ENCODE data around the gene AOAH. TPM values are rescaled to one million over a fixed set of nuclear protein-coding genes. Genes with fewer than 3 reads are reported as not detected.

The AOAH gene
- total RNA-seq, 2 experiments from 2014 or later, result 17.7 to 18.0 TPM

DNA sequence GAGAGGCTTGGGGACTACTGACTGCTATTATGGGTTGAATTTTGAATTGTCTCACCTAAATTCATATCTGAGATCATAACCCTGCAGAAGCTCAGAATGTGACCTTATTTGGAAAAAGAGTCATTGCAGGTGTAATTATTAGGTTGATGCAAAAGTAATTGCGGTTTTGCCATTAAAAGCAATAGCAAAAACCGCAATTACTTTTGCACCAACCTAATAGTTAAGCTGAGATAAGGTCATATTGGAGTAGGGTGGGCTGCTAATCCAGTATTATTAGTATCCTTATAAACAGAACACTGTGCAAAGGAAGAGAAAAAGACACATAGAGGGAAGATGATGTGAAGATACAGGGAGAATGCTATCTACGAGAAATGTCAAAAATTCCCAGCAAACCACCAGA lies 82.3 kb downstream of the AOAH start:
- peaks cover 72% of the 10 kb centered on the region for H3K4me1 Mint-ChIP-seq (ENCODE audit: low read depth)
- peaks cover 30% of the 10 kb centered on the region for H3K36me3 Mint-ChIP-seq (ENCODE audit: low read depth)
- no peak for ATAC-seq
- peak overlapping the region; percentile 36 for H3K27ac Mint-ChIP-seq
- H3K4me3 Mint-ChIP-seq, result no peak overlapping the region
- H3K9me3 Mint-ChIP-seq (ENCODE audit: insufficient read depth), result peaks cover 4% of the 10 kb centered on the region
- ChIA-PET CTCF (interaction anchor here (0.6 to 5.4 kb wide), 4 partner anchors 28 to 541 kb away, joined by 3 to 62 read pairs (median 3); no protein-coding TSS in a partner anchor), POLR2A (no interaction called here)
- no peak for DNase-seq
- H3K27me3 Mint-ChIP-seq (ENCODE audit: low read depth), result no peaks in the 10 kb centered on the region

GRCh38 chr7:36640682-36641081 lies 83.6 kb downstream of the AOAH start:
- no peaks in the 10 kb centered on the region for H3K27me3 Mint-ChIP-seq (ENCODE audit: low read depth)
- peaks cover 4% of the 10 kb centered on the region for H3K9me3 Mint-ChIP-seq (ENCODE audit: insufficient read depth)
- DNase-seq, result no peak
- no peak for ATAC-seq
- peaks cover 74% of the 10 kb centered on the region for H3K4me1 Mint-ChIP-seq (ENCODE audit: low read depth)
- H3K36me3 Mint-ChIP-seq (ENCODE audit: low read depth), result peaks cover 38% of the 10 kb centered on the region
- peak overlapping the region; percentile 97 for H3K27ac Mint-ChIP-seq
- POLR2A ChIA-PET, result interaction anchor here (1.4 kb wide), 1 partner anchor 12 kb away, joined by 5 read pairs; no protein-coding TSS in a partner anchor
- no peak overlapping the region for H3K4me3 Mint-ChIP-seq
- CTCF ChIA-PET, result interaction anchor here (0.9 to 5.4 kb wide), 4 partner anchors 30 to 153 kb away, joined by 3 to 62 read pairs (median 7); no protein-coding TSS in a partner anchor

- H3K36me3 Mint-ChIP-seq (ENCODE audit: low read depth), result peaks cover 38% of the 10 kb centered on the region
- H3K27ac Mint-ChIP-seq, result peak overlapping the region; percentile 97
- POLR2A ChIA-PET, result interaction anchor here (1.0 to 1.6 kb wide), 5 partner anchors 18 to 83 kb away, joined by 3 to 5 read pairs (median 4); no protein-coding TSS in a partner anchor
- H3K27me3 Mint-ChIP-seq (ENCODE audit: low read depth), result no peaks in the 10 kb centered on the region
- H3K4me3 Mint-ChIP-seq, result peak overlapping the region; percentile 66
- peak; percentile 85 for DNase-seq
- peaks cover 4% of the 10 kb centered on the region for H3K9me3 Mint-ChIP-seq (ENCODE audit: insufficient read depth)
- peaks cover 70% of the 10 kb centered on the region for H3K4me1 Mint-ChIP-seq (ENCODE audit: low read depth)
- ATAC-seq, result peak; percentile 91
- CTCF ChIA-PET, result interaction anchor here (0.8 to 5.4 kb wide), 8 partner anchors 10 to 542 kb away, joined by 3 to 62 read pairs (median 7); no protein-coding TSS in a partner anchor
These were observed 84.5 kb downstream of the AOAH start for GRCh38 chr7:36639826-36640225.

DNA sequence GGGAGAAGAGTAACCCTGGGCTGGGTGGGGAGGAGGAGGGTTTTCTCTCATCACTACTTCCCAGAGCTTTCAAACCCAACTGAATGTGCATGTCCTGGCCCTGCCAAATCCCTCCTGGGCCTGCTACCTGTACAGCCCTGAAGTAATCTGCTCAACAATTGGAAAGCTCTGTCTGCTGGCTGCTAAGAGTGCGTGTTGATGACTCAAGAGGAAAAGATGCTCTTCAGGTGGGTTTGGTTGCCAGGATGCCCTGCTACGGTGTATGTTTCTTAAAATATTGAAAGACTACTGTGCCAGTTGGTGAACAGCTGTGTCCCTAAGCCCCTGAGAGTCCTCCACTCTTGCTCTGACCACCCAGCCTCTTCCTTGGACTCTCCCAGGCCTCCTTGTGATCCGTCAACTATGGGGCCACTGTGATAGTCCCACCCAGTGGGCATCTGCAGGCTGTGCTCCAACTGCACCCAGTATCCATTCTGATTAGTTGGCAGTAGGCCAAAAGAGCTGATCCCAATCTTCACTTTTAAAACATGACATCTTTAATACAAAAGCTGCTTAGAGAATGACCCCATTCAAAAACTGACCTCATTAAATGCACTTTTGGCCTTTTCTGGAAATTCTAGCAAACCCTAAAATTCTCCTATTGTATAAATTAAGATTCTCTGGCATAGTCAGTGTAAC lies 85.6 kb downstream of the AOAH start:
- ATAC-seq (no peak), DNase-seq (no peak)
- ChIA-PET CTCF (interaction anchor here (0.8 to 5.4 kb wide), 7 partner anchors 9 to 560 kb away, joined by 3 to 62 read pairs (median 7); no protein-coding TSS in a partner anchor), POLR2A (interaction anchor here (0.6 to 1.6 kb wide), 9 partner anchors 14 to 139 kb away, joined by 3 to 5 read pairs (median 3); no protein-coding TSS in a partner anchor)
- Mint-ChIP-seq H3K27me3 (ENCODE audit: low read depth) (no peaks in the 10 kb centered on the region), H3K27ac (peak overlapping the region; percentile 97), H3K4me1 (ENCODE audit: low read depth) (peaks cover 66% of the 10 kb centered on the region), H3K36me3 (ENCODE audit: low read depth) (peaks cover 34% of the 10 kb centered on the region), H3K9me3 (ENCODE audit: insufficient read depth) (peaks cover under 1% of the 10 kb centered on the region), H3K4me3 (no peak overlapping the region)

DNA sequence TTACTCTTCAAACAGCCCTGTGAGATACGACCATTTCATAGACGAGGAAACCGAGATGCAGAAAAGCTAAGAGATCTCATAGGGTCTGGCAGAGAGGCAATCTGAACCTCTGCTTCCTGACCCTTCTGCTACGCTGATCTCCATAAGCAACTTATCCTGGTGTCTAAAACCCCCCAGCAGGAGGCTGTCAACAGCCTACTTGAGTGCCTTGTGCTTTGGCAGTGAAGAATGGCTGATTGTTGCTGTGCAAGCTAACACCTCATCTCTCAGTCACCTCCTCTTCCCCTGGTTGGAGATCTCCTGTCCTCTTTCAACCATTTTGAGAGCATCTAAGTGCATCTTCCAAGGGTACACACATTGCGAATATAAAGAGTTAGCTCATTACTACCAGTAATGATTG lies 86.2 kb downstream of the AOAH start:
- Mint-ChIP-seq H3K9me3 (ENCODE audit: insufficient read depth) (no peaks in the 10 kb centered on the region), H3K4me1 (ENCODE audit: low read depth) (peaks cover 65% of the 10 kb centered on the region), H3K27me3 (ENCODE audit: low read depth) (no peaks in the 10 kb centered on the region), H3K4me3 (no peak overlapping the region), H3K27ac (peak overlapping the region; percentile 97), H3K36me3 (ENCODE audit: low read depth) (peaks cover 35% of the 10 kb centered on the region)
- ChIA-PET CTCF (interaction anchor here (0.6 to 5.4 kb wide), 7 partner anchors 8 to 716 kb away, joined by 3 to 62 read pairs (median 3); no protein-coding TSS in a partner anchor), POLR2A (interaction anchor here (0.7 to 1.2 kb wide), 2 partner anchors 16 to 86 kb away, joined by 3 to 4 read pairs; no protein-coding TSS in a partner anchor)
- no peak for ATAC-seq
- DNase-seq, result no peak

- ChIA-PET POLR2A (no interaction called here), CTCF (interaction anchor here (0.6 to 5.4 kb wide), 5 partner anchors 10 to 141 kb away, joined by 3 to 62 read pairs (median 3); no protein-coding TSS in a partner anchor)
- DNase-seq, result no peak
- Mint-ChIP-seq H3K27me3 (ENCODE audit: low read depth) (no peaks in the 10 kb centered on the region), H3K9me3 (ENCODE audit: insufficient read depth) (no peaks in the 10 kb centered on the region), H3K4me3 (no peak overlapping the region), H3K4me1 (ENCODE audit: low read depth) (peaks cover 63% of the 10 kb centered on the region), H3K27ac (peak overlapping the region; percentile 39), H3K36me3 (ENCODE audit: low read depth) (peaks cover 35% of the 10 kb centered on the region)
- ATAC-seq, result no peak
These were observed 86.9 kb downstream of the AOAH start for GRCh38 chr7:36637417-36637816.

DNA sequence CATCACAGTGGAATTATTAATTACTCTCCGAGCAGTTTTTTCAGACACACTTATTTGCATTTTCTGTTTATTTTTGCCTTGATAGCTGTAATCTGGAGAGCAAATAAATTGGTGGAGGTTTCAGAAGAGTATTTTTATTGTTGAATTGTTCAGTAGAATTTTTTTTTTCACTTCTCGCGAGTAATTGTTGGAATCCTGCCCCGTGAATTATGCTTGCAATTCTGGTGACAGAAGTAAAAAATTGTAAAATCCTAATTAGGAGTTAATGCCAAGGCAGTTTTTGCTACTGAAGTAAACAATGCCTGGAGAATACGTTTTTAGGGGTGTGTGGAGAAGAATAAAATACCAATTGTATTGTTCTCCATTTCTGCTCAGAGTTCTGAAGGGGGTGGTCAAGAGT lies 88.2 kb downstream of the AOAH start:
- Mint-ChIP-seq H3K27ac (no peak overlapping the region), H3K36me3 (ENCODE audit: low read depth) (peaks cover 33% of the 10 kb centered on the region), H3K9me3 (ENCODE audit: insufficient read depth) (no peaks in the 10 kb centered on the region), H3K4me1 (ENCODE audit: low read depth) (peaks cover 55% of the 10 kb centered on the region), H3K27me3 (ENCODE audit: low read depth) (no peaks in the 10 kb centered on the region), H3K4me3 (no peak overlapping the region)
- CTCF ChIA-PET, result interaction anchor here (0.8 to 1.8 kb wide), 3 partner anchors 34 to 1734 kb away, joined by 3 to 6 read pairs (median 3); no protein-coding TSS in a partner anchor
- ATAC-seq, result no peak
- POLR2A ChIA-PET, result no interaction called here
- no peak for DNase-seq

GRCh38 chr7:36635091-36635490 lies 89.2 kb downstream of the AOAH start:
- CTCF ChIA-PET, result interaction anchor here (1.8 kb wide), 1 partner anchor 35 kb away, joined by 6 read pairs; no protein-coding TSS in a partner anchor
- Mint-ChIP-seq H3K27me3 (ENCODE audit: low read depth) (no peaks in the 10 kb centered on the region), H3K4me1 (ENCODE audit: low read depth) (peaks cover 46% of the 10 kb centered on the region), H3K27ac (no peak overlapping the region), H3K9me3 (ENCODE audit: insufficient read depth) (no peaks in the 10 kb centered on the region), H3K36me3 (ENCODE audit: low read depth) (peaks cover 33% of the 10 kb centered on the region), H3K4me3 (no peak overlapping the region)
- no peak for ATAC-seq
- no peak for DNase-seq
- POLR2A ChIA-PET, result no interaction called here

DNA sequence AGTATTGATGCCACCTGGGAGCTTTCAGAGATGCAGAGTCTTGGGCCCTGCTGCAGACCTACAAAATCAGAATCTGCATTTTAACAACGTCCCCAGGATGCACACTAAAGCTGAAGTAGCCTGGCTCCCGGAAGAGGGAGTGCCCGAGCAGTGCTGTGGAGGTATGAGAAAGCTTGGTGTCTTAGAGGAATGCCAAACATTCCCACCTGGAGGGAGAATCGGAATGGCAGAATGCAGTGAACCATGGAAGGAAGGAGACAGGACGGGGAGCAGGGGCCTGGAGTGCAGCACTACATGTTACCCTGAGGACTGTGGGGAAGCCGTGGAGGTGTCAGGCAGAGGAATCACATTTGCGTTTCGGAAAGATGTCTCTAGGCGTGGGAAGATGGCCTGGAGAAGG lies 90.9 kb downstream of the AOAH start:
- ChIA-PET CTCF (no interaction called here), POLR2A (no interaction called here)
- H3K4me1 Mint-ChIP-seq (ENCODE audit: low read depth), result peaks cover 28% of the 10 kb centered on the region
- H3K27ac Mint-ChIP-seq, result peak overlapping the region; percentile 32
- H3K27me3 Mint-ChIP-seq (ENCODE audit: low read depth), result no peaks in the 10 kb centered on the region
- peaks cover 31% of the 10 kb centered on the region for H3K36me3 Mint-ChIP-seq (ENCODE audit: low read depth)
- no peak overlapping the region for H3K4me3 Mint-ChIP-seq
- H3K9me3 Mint-ChIP-seq (ENCODE audit: insufficient read depth), result no peaks in the 10 kb centered on the region
- ATAC-seq (no peak), DNase-seq (no peak)

- Mint-ChIP-seq H3K27me3 (ENCODE audit: low read depth) (no peaks in the 10 kb centered on the region), H3K4me3 (no peak overlapping the region), H3K27ac (no peak overlapping the region), H3K4me1 (ENCODE audit: low read depth) (peaks cover 14% of the 10 kb centered on the region), H3K36me3 (ENCODE audit: low read depth) (peaks cover 11% of the 10 kb centered on the region), H3K9me3 (ENCODE audit: insufficient read depth) (no peaks in the 10 kb centered on the region)
- POLR2A ChIA-PET, result interaction anchor here (0.6 kb wide), 1 partner anchor 55 kb away, joined by 4 read pairs; no protein-coding TSS in a partner anchor
- CTCF ChIA-PET, result interaction anchor here (2.0 kb wide), 1 partner anchor 9 kb away, joined by 7 read pairs; no protein-coding TSS in a partner anchor
- ATAC-seq (no peak), DNase-seq (no peak)
These were observed 94.1 kb downstream of the AOAH start for GRCh38 chr7:36630112-36630650.

DNA sequence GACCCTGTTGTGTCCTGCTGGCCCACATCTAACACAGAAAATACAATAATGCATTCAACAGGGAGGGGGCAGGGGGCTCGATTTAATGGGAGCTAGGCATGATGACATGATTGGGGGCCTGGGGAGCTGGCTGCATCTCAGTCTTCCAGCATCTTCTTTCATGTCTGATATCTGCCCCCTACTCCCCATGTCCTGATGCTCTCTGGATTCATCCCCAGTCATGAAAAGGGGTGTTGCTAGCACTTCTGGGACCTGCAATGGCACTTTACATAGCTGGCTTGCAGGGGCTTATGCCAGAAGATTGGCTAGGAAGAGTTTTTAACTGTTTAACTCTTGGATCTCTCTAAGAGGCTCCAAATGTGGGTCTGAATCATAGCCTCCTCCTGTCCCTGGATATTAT lies 94.9 kb downstream of the AOAH start:
- DNase-seq, result no peak
- no peak overlapping the region for H3K4me3 Mint-ChIP-seq
- no peaks in the 10 kb centered on the region for H3K27me3 Mint-ChIP-seq (ENCODE audit: low read depth)
- H3K27ac Mint-ChIP-seq, result no peak overlapping the region
- peaks cover 11% of the 10 kb centered on the region for H3K36me3 Mint-ChIP-seq (ENCODE audit: low read depth)
- no peak for ATAC-seq
- ChIA-PET POLR2A (no interaction called here), CTCF (interaction anchor here (2.0 kb wide), 1 partner anchor 10 kb away, joined by 7 read pairs; no protein-coding TSS in a partner anchor)
- H3K4me1 Mint-ChIP-seq (ENCODE audit: low read depth), result peaks cover 15% of the 10 kb centered on the region
- H3K9me3 Mint-ChIP-seq (ENCODE audit: insufficient read depth), result no peaks in the 10 kb centered on the region

DNA sequence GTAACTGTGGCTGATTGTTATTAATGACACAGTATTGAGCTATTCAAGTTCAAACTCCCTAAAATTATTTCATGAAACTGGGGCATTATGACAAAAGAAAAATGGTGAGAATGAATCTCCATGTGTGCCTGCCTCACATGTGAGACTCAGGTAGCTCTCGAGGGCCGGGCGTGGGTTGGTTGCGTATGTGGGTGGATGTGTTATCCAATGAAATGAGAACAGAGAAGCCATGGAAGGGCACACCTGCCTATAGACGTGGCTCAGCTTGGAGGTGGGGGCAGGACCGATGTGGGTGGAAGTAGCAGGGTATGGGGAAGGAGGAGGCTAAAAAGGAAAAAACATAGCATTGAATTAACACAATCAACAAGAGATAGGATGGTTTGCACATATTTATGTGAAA lies 96.5 kb downstream of the AOAH start:
- Mint-ChIP-seq H3K4me3 (no peak overlapping the region), H3K4me1 (ENCODE audit: low read depth) (peaks cover 11% of the 10 kb centered on the region), H3K27ac (no peak overlapping the region), H3K9me3 (ENCODE audit: insufficient read depth) (no peaks in the 10 kb centered on the region), H3K27me3 (ENCODE audit: low read depth) (no peaks in the 10 kb centered on the region), H3K36me3 (ENCODE audit: low read depth) (peaks cover 12% of the 10 kb centered on the region)
- CTCF ChIA-PET, result interaction anchor here (3.0 kb wide), 1 partner anchor 11 kb away, joined by 10 read pairs; no protein-coding TSS in a partner anchor
- POLR2A ChIA-PET, result no interaction called here
- no peak for ATAC-seq
- DNase-seq, result no peak

All from activated CD8-positive, alpha-beta T cell treated with anti-CD3 and anti-CD28 coated beads, Interleukin-2, amount 10 ng/mL, durations not matched to agents 7 days and 5 days (primary cell).